Measurements from ENCODE around the gene RAPGEF4.

The RAPGEF4 gene

GRCh38 chr2:172970660-172971059 is 235.0 kb downstream of the RAPGEF4 start:
- DNase-seq, result no peak

DNA sequence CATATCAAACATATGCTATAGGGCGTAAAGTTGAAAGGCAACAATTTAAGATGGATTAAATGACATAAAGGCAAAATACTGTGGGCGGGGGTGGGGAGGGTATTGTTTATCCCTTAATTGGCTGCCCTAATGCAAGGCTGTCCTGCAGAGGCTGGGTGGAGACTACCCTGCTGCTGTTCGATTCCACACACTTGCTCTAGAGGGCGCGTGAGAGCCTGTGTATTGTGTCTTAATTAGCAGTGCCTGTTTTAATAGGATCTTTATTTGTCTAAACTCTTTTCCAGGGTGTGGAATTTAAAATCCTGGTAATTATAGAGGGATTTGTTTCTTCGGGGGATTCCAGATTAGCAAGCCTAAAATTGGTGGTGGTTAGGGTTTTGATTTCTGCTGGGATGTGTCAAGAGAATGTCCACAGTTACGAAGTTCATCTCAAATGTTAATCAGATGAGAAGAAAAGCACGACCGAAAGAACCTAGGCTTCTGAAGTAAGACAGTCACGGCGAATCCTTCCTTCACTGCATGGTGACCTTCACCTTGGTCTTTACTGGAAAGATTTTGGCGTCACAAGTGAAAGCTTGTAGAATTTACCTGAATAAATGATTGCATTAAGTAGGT is 236.5 kb downstream of the RAPGEF4 start:
- DNase-seq, result no peak

- DNase-seq, result no peak
These were observed 239.1 kb downstream of the RAPGEF4 start for GRCh38 chr2:172974762-172975161.

DNA sequence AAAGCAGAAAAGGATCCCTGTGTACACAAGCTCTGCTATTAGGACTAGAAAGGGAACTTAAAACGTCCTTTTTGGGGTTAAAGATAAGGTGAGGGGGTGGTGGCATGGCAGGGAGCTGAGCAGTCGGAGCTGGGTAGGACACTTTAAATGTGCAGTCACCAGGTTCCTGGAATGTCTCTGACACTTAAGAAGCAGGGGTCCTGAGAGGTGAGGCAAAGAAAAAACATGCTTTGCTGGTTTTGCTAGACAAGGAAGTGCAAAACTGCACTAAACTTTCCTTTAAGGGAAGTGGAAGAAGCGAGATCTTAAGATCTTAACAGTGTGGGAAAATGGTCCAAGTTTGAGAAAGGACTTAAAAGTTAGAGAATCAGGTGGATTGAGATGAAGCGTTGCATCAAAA is 240.5 kb downstream of the RAPGEF4 start:
- no peak for DNase-seq

DNA sequence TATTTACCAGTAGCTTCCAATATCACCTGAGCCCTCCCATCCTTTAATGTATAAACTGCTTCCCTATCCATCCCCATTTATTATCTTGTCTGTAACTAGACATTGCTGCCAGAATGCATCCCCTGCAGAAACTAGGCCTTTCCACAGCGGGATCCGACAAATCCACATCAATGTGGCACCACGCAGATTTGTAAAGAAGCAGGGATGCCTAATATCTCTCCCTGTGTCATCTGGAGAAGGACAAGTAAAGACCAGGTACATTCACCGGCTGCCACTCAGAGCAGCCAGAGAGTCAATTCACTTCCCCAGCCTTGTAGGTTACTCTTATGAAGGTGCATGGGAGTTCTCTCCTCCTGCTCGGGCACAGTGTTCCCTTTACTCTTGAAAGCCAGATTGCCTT is 241.2 kb downstream of the RAPGEF4 start:
- DNase-seq, result no peak

- DNase-seq, result no peak
These were observed 241.8 kb downstream of the RAPGEF4 start for GRCh38 chr2:172977270-172978062.

DNA sequence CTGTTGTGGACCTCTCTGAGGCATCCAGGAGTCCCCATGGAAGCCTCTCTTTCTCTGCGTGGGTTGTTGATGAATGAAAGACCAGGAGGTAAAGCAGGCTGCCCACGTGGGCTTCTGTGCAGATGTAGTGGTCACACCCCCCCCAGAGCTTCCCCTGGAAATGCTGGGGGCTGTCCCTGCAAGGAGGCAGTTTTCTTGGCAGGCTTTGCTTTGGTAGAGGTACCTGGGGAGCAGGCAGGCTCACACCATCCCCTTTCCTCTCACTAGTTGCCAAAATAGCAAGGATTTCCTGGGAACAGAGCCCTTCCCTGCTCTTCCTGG is 242.4 kb downstream of the RAPGEF4 start:
- DNase-seq, result no peak

DNA sequence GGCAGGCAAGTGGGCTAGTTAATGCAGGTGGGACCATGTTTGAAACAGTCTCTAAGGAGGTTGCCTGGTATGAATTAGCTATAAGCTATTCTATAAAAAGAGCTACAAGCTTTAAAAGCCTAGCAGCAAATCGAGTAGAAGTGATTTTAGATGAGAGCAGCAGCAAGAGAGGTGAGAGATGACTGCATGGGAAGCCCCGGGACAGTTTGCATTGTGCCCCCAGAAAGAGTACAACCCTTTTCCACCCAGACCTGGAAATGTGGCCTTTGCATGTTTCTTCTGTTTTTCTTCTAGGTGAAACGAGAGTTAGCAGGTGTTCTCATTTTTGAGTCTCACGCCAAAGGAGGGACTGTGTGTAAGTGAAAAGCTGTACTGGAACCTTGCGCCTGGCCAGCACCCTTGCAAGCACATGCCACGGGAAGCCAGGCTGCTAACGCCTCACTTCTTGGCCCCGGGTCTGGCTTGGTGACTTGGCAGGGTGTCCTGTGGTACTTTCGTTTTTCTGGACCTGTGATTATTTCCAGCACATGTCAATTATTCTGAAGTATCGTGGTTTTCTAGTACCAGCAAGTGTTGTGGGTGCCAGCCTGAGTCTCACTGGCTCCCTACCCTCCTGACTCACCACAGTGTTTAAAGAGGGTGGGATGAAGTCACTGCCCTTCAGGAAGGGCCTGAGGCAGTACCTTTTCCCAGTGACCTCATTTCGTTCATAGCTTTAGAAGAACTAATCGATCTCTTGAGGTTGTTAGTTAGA is 249.7 kb downstream of the RAPGEF4 start:
- no peak for DNase-seq

GRCh38 chr2:172986040-172986439 is 250.4 kb downstream of the RAPGEF4 start:
- no peak for DNase-seq

GRCh38 chr2:172988728-172989127 is 253.1 kb downstream of the RAPGEF4 start:
- DNase-seq, result no peak

DNA sequence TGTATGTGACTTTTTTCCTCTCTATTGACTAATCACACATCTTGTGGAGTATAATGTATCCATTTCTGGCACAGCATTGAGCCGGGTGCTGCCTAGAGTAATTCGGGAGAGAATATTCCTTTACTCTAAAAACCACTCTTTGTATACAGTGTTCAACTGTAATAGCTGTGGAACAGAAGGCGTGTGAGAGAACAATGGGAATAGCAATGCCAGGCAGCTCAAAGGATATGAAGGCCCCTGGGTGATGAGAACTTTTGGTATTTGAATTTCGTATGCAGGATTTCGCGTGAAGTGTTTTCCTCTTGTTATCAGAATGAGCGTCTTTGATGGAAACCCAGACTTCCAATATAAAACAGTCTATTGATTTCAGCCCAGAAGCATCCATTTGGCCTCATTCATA is 255.4 kb downstream of the RAPGEF4 start:
- DNase-seq, result no peak

DNA sequence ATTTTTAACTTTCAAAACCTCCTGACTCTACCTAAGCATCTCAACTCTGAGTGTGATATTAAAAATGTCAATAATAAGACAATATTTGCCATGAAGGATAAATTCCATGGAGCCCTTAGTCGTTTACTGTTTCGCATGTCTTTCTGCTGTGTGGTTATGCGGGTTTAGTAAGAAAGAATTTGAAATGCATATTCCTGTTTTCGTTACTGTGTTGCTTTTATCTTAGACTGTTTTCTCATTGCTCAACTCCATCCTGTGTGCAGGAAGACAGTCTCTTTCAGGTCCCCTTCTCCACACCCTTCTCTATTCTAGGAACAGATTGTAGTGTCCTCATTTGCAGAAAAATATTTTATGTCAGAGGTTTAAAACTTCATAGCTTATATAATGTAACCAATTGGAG is 257.5 kb downstream of the RAPGEF4 start:
- no peak for DNase-seq

DNA sequence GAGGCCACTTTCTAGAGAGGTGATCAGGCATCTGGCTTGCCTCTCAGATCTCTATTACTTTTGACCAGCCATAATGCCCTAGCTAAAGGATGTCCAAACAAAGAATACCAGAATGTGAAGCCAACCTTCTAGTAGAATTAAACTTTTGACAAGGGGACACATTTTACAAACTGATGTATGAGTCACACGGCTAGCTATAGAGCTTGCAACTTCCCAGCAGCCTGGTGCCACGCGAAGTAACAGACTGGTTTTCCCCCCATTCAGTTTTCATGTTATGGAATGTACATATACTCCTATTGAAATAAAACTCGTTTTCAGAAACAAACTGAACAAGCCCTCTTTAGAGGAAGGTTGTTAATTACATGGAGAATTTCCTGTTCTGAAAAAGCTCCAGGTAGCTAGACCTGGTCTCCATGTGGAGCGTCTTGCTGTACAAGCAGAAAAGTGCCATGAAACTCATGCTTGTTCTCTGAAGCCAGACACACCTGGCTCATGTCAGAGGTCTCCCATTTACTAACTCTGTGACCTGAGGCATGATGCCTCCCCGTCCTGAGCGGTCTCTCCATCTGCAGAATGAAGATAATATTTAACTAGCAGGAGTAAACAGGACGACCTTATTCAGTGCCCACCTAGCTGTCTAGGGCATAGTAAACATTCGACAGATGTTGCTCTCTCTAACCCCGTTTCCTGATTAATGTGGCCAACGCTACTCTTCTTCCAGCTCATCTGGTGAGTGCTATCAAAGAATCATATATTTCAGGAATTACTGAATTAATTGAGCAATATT is 258.5 kb downstream of the RAPGEF4 start:
- no peak for DNase-seq

DNA sequence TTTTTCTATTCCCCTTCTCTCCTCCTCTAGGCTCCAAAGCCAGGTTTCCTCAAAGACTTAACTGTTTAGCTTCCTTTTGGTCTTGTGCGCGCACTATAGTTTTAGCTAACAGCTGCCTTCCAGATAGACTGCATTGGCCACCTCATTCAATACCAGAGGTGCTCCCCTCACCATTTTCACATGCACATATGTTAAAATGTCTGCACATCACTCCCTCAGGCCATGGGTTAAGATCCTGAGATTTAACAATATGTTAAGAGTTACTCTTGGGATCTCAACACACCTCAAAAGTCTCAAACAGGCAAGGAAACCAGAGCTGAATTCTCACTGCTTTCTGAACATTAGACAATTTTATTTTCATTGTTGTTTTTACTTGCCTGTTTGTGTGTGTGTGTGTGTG is 259.2 kb downstream of the RAPGEF4 start:
- DNase-seq, result no peak

GRCh38 chr2:172995323-172996244 is 259.9 kb downstream of the RAPGEF4 start:
- no peak for DNase-seq

DNA sequence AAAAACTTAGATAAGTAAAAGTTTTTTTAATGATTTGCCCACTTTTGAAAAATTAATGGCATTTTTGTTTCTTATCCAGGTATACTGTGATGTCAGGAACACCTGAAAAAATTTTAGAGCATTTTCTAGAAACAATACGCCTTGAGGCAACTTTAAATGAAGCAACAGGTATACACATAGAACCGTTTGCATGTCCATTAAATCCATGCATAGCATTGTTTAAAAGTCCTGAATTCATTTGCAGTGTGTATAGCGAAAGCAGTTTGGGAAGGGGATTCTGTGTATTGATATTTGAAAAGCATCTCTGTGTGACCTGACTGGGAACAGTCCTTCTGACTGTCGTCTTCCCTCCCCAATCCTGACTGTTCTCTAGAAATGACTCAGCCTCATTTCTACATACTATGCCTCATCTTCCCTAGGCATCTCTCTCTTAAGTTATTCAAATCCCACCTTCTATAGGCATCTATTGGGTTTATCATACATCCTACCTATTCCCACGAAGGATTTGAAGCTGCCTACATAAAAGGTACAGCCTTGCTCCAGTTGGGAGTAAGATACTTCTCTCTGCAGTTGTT is 260.8 kb downstream of the RAPGEF4 start:
- DNase-seq, result no peak

DNA sequence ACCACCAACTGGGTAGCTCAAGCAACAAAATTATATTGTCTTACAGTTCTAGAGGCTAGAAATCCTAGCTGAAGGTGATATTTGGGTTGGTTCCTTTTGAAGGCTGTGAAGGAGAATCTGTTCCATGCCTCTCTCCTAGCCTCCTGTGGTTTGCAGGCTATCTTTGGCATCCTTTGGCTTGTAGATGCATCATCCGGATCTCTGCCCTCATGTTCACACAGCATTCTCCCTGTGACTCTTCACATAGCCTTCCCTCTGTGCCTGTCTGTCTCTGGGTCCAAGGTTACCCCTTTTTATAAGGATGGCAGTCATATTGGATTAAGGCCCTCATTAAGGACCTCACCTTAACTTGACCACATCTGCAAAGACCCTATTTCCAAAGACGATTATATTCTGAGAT is 261.4 kb downstream of the RAPGEF4 start:
- DNase-seq, result no peak

DNA sequence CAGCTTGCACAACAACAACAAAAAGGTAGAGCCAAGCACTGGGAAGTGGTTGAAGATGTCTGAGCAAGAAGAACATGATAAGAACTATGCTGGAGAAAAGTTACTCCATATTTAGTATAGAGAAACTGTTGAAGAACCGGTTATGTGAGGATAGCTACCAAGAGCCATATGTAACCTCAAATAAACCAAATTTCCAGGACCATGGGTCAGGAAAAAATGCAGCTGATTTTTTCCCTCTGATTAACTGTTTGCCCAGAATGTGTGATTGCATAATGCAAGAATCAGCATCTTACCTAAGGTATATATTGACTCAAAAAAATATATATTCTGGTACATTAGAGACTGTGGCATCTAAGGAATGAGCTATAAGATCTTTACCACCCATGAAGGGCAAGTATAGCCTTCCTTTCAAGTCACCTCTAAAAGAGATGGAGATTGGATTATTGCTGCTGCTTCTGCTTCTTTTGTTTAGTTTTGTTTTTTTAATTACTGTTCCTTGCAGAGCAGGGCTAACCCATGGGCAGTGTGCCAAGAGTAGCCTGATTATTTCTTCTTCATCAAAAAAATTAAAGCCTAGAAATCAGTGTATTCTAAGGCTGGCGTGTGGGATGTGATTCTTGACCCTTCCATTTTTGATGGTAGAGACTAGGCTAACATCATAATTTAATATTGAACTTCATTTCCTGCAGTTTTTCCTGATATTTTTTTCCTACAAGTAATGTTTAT is 263.1 kb downstream of the RAPGEF4 start:
- no peak for DNase-seq

DNA sequence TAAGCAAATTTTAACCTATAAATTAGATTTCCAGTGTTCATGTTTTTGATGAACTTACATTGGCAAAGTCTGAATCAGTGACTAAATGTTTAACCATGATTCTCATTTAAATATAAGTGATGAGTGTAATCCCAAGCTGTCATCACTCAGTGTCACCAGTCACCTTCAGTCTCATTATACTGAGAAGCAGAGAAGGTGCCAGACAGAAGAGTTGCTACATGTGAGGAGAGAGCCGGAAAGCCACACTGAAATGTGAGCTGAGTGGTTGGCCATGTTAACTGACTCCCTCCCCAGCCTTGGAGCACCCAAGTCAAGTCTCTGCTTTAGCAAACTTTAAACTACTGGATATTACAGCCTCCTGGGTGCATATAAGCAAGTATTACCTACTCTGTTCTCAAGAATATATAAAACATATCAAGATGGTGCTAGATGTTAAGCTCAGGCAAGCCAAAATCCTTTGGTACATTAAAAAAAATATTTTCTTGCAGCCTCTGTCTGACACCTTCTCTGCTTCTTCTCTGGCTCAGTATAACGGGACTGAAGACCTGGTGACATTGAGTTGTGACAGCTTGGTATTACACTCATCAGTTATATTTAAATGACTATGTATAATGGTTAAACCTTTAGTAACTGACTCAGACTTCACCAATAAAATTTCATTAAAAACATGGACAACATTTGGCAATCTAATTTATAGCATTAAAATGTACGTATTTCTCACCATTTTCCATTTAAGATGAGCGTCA is 264.2 kb downstream of the RAPGEF4 start:
- DNase-seq, result no peak

Measured in right kidney (tissue), 1 donor.